ENCODE data around the gene MTHFD2L.

- TF ChIP-seq POLR2A (IDR thresholded peaks at IDR 0.05; ENCODE audit: low read depth, low read length) (no peak), TAF1 (IDR thresholded peaks at IDR 0.05; ENCODE audit: low read depth, low read length) (no peak), POLR2AphosphoS5 (IDR thresholded peaks at IDR 0.05; ENCODE audit: low read depth, low read length) (no peak), POU2F2 (IDR thresholded peaks at IDR 0.05; ENCODE audit: low read depth, low read length) (no peak), SPI1 (IDR thresholded peaks at IDR 0.05; ENCODE audit: low read depth, low read length) (no peak), PAX5 (IDR thresholded peaks at IDR 0.05; ENCODE audit: insufficient read depth, low read length, severe bottlenecking) (no peak)
Measured at GRCh38 chr4:74117024-74117534, 40.8 kb upstream of the MTHFD2L start.

Data from GM12891 (cell line).